ENCODE data around the gene SCYL1.

The SCYL1 gene

DNA sequence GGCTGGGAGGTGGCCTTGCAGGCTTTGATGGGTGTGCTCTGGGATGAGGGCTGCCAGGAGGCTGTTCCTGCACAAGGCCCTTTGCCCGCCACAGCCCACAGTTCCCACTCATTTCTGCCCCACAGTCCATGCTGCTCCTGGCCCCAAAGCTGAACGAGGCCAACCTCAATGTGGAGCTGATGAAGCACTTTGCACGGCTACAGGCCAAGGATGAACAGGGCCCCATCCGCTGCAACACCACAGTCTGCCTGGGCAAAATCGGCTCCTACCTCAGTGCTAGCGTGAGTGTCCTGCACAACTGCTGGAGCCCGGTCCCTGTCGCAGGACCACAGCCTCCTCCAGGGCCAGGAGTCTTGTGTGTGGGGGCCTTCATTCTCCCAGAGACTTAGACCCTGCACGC lies 10.2 kb downstream of the SCYL1 start:
- TF ChIP-seq CTCF (IDR thresholded peaks at IDR 0.05; ENCODE audit: low read depth, low read length) = no peak
- H3K4me3 ChIP-seq (replicated peaks in 1 of 2; ENCODE audit: low read depth in 2 of 2, low read length in 2 of 2) = no peak overlapping the region
- no peak for DNase-seq (ENCODE audit: low read depth in 2 of 2)

- TF ChIP-seq CTCF (IDR thresholded peaks at IDR 0.05; ENCODE audit: low read depth, low read length) = no peak
- H3K4me3 ChIP-seq (replicated peaks in 1 of 2; ENCODE audit: low read depth in 2 of 2, low read length in 2 of 2) = no peak overlapping the region
- no peak for DNase-seq (ENCODE audit: low read depth in 2 of 2)
These were observed 11.8 kb downstream of the SCYL1 start for GRCh38 chr11:65536412-65537295.

- no peak for DNase-seq (ENCODE audit: low read depth in 2 of 2)
- TF ChIP-seq CTCF (IDR thresholded peaks at IDR 0.05; ENCODE audit: low read depth, low read length) = no peak
- no peak overlapping the region for H3K4me3 ChIP-seq (replicated peaks in 1 of 2; ENCODE audit: low read depth in 2 of 2, low read length in 2 of 2)
These were observed 12.4 kb downstream of the SCYL1 start for GRCh38 chr11:65537296-65537597.

- no peak overlapping the region for H3K4me3 ChIP-seq (replicated peaks in 1 of 2; ENCODE audit: low read depth in 2 of 2, low read length in 2 of 2)
- no peak for TF ChIP-seq CTCF (IDR thresholded peaks at IDR 0.05; ENCODE audit: low read depth, low read length)
- no peak for DNase-seq (ENCODE audit: low read depth in 2 of 2)
These were observed 12.8 kb downstream of the SCYL1 start for GRCh38 chr11:65537620-65538231.

DNA sequence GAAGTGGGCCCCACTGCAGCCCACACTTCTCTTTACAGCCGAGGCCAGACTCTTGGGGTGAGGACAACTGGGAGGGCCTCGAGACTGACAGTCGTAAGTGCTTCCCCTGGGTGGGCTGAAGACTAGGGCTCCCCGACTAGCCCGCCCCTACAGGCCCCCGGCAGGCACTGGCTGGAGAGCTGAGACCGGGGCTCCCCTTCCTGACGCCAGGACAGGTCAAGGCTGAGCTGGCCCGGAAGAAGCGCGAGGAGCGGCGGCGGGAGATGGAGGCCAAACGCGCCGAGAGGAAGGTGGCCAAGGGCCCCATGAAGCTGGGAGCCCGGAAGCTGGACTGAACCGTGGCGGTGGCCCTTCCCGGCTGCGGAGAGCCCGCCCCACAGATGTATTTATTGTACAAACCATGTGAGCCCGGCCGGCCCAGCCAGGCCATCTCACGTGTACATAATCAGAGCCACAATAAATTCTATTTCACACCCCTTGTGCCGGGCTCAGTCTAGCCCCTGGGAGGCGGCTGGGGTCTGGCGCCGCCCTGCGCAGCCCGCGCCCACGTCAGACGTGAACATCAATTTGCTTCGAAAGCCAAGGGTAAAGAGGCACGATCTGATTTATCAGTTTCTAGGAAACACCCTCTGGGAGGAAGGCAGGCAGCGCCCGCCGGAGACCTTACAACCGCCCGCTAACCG lies 13.5 kb downstream of the SCYL1 start:
- H3K4me3 ChIP-seq (replicated peaks in 1 of 2; ENCODE audit: low read depth in 2 of 2, low read length in 2 of 2) = no peak overlapping the region
- TF ChIP-seq CTCF (IDR thresholded peaks at IDR 0.05; ENCODE audit: low read depth, low read length) = no peak
- DNase-seq (ENCODE audit: low read depth in 2 of 2) = no peak

DNA sequence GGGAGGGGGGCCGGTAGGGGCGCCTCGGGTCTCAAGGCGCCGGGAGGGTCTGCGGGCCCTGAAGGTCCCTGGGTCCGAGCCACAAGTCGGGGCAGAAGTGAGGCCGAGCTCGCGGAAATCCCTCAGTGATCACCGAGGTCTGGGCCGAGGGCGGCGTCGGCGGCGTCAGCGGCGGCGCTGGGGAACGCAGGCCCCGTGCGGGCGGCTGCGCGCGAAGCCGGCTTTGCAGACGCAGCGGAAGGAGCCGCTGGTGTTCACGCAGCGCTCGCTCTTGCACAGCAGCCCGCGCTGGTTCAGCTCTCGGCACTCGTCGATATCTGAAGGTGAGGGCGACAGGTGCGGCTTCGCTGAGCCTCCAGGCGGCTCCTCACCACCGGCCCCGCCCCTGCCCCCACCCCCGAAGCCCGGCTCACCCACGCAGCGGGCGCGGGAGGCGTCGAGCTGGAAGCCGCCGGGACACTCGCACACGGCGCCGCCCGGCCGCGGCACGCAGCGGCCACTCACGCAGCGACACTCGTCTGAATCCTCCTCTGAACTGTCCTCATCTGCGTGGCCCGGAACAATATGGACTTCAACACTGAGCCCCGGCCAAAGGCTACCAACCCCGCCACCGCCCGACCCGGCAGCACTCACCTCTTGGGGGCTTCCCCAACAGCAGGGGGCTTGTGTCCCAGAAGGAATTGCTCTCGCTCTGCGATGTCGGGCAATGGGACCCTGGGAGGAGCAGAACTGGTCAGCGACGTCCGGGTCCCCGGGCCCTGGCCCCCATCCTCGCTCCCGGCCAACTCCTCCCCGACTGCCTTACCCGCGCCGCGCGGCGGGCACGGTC lies 14.2 kb downstream of the SCYL1 start:
- no peak for DNase-seq (ENCODE audit: low read depth in 2 of 2)
- TF ChIP-seq CTCF (IDR thresholded peaks at IDR 0.05; ENCODE audit: low read depth, low read length) = no peak
- H3K4me3 ChIP-seq (replicated peaks in 1 of 2; ENCODE audit: low read depth in 2 of 2, low read length in 2 of 2) = no peak overlapping the region
